Activated T-helper 1 cell treated with anti-CD3 and anti-CD28 coated beads, Interleukin-2, amount 50 U/mL, for 16 hours (primary cell): Measurements from ENCODE around the gene PTPRK.
"Not testable (repeated sequence)": the region's sequence is repeated elsewhere in the genome, so short reads cannot be mapped to it uniquely, and the experiment has no call there.

Experiments
- DNase-seq, 2 donors: peaks; one replicate each; pipeline ENCODE4 v3.0.0-alpha.2; 2020; ENCODE audit warnings: low read depth in 1 of 2, low spot score in 1 of 2

Gene PTPRK

GRCh38 chr6:127937102-127937501, 583.3 kb downstream of the PTPRK start:
- DNase-seq: no peak

DNA sequence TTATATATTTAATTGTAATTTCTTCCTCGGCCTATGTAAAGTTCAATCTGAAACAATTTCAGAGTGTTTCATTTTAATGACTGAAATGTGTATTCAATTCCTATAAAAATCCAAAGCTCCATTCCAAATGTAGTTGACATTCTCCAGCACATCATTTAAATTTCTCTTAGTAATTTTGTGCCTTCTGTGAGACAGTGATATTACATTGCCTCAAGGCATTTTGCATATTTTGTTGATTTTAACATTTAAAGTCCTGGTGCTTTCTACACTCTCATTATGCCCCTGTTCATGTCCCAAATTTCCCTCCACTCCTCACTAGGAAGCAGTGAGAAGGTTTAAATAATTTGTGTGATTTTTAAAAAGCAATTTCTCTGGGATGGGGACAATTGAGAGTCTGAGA, 585.4 kb downstream of the PTPRK start:
- DNase-seq: no peak

GRCh38 chr6:127933852-127934840, 586.3 kb downstream of the PTPRK start:
- DNase-seq: no peak

DNA sequence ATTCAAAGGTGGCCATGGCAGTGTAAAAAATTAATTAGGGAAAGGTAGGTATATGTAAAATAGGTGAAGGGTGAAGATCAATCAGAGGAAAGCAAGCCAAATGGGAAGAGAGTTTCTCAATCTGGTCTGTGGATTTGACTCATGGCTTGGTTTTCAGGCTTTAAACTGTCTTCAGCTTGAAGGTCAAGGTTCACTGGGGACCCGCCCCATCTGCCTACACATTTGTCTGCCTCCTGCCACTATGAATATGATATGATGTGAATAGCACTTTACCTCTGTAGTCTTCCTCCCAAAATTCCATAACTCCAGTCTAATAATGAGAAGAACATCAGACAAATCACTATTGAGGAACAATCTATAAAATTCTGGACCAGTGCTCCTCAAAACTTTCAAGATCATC, 587.3 kb downstream of the PTPRK start:
- DNase-seq: no peak

GRCh38 chr6:127932708-127933107, 587.7 kb downstream of the PTPRK start:
- no peak for DNase-seq

DNA sequence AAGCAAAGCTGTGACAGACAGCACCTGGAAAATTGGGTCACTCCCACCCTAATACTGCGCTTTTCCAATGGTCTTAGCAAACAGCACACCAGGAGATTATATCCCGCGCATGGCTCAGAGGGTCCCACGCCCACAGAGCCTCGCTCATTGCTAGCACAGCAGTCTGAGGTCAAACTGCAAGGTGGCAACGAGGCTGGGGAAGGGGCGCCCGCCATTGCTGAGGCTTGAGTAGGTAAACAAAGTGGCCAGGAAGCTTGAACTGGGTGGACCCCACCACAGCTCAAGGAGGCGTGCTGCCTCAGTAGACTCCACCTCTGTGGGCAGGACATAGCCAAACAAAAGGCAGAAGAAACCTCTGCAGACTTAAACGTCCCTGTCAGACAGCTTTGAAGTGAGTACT, 594.0 kb downstream of the PTPRK start:
- DNase-seq: not testable (repeated sequence)

- DNase-seq: no peak
Measured at GRCh38 chr6:127924440-127924839, 596.0 kb downstream of the PTPRK start.

DNA sequence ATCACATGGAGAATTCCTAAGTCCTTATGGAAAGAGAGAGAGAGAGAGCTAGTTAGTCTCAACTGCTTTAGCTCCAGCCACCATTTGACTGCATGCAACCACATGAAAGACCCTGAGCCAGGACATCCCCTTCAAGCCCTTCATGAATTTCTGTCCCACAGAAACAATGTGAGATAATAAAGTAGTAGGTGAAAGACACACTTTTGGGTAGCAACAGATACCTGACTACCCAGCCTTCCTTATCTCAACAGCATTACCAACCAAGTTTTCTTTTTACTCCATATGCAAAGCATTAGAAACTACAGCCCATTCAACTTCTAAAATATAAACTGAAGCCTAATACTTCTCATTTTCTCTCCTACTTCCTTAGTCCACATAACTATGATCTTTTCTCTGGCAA, 596.4 kb downstream of the PTPRK start:
- DNase-seq: no peak

DNA sequence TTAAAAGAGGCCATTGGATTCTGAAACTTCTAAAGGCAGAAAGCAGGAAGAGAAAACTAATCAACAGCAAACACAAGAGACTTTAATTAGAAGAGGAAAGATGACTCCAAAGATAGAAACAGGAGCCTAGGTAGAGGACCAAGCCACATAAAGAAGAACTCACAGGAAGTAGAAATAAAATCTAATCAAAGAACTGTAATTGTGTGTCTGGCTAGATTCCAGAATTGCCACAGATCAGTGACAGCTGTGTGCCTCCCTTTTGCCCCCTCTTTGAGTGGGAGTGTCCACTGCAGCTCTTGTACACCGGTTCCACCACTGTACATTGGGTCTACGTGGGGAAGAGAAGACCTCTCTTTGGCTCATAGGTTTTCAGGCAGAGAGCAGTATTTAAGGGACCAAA, 597.3 kb downstream of the PTPRK start:
- DNase-seq: no peak

GRCh38 chr6:127921982-127922381, 598.4 kb downstream of the PTPRK start:
- no peak for DNase-seq

- DNase-seq: no peak
Measured at GRCh38 chr6:127920804-127921203, 599.6 kb downstream of the PTPRK start.
